ENCODE results near the gene TOR1AIP1.

The TOR1AIP1 gene

DNA sequence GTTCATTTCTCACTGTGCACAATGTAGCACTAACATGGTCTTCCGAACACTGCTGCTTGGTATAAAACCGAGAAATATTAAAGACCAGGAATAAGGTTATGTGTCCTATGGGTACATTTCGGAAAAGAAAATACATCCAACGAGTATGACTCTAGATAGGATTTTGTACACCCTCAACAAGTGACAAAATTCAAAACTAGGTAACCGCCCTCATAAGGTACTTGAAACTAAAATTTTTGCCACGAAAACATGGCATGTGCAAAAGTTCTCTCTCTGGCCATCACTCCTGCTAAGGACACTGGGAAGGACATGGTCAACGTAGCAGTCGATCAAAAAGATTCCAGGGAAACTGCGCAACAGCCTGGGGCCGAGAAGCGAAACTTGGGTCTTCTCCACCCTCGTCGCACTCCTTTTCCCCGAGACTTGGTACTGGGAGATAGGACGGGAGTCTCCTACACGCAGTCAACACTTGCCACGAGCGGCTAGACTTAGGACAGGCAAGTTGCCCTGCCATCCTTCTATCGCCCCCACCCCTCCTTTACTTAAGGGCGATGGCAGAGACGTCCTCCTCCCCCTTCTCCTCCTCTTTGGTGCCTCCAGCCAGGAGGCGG lies 338 bp upstream of the TOR1AIP1 start:
- DNase-seq, result peak in 1 of 14 donors; percentile 65

DNA sequence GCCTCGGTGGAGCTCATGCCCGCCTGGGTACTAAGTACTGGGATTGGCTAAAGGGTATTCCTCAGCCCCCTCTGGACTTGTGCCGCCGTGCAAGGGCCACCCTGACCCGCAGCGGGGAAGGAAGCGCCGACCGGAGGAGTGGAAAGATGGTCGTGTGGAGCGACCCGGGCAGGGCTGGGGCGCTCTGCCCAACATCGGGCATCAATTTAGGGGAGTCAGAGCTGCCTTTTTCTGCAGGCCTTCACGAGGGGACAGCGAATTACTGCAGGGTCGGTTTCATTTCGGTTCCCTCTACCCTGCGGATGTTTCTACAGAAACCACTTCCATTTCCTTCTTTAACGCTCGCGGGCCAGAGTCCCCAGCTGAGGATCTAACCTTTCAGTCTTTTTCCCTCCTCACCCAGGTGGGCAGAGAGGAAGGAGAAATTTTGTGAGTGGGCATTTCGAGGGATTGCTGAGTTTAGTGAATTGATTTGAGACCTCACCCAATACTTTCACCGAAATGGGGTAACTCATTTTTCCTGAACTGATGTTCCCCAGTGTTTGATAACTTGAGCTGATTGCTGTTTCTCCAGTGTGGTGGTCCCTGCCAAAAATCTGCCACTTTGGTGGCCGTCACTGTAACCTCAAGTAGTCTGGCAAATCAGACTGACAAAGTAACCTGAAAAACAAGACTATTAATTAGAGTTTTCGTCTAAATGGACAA lies 1.1 kb downstream of the TOR1AIP1 start:
- no peak for DNase-seq

DNA sequence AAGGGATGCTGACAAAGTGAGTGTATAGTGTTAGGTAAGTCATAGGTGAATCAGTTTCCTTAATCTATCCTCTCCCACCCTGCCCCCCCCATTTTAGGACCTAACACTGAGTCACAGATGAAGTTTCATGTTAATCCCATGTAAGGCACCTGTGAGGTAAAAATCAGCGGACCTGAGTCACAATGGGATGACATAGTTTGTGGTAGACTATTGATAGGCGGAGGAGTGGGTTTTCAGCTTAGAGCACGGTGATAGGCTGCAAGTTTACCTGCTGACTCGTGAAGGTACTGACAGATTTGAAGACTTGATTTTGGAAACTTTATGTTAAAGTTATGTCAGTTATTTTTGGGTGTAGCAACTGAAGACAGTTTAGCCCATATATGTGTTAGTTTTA lies 1.7 kb downstream of the TOR1AIP1 start:
- DNase-seq, result no peak

DNA sequence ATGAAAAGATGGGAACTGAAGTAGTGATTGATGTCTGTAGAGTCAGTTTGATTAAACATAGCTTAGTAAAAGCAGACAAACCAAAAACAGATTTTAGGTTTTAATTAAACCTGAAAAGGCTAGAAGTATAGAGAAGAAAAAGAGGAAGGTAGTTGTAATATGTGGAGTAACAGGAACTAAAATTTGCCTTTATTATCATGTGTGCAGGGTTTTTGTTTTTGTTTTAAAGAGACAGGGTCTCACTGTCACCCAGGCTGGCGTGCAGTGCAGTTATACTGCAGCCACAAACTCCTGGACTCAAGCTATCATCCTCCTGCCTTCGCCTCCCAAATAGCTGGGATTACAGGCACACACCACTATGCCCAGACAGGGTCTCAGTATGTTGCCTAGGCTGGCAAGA lies 6.0 kb downstream of the TOR1AIP1 start:
- DNase-seq, result no peak

DNA sequence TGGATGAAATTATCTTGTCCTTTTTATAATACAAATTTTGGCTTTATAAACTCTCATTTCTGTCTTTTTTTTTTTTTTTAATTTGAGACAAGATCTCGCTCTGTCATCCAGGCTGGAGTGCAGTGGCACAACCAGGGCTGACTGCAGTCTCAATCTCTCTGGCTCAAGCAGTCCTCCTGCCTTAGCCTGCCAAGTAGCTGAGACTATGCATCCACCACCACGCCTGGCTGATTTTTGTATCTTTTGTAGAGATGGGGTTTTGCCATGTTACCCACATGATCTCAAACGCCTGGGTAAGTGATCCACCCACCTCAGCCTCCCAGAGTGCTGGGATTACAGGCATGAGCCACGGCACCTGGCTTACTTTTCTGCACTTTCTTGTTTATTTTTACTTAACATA lies 7.5 kb downstream of the TOR1AIP1 start:
- DNase-seq, result no peak

DNA sequence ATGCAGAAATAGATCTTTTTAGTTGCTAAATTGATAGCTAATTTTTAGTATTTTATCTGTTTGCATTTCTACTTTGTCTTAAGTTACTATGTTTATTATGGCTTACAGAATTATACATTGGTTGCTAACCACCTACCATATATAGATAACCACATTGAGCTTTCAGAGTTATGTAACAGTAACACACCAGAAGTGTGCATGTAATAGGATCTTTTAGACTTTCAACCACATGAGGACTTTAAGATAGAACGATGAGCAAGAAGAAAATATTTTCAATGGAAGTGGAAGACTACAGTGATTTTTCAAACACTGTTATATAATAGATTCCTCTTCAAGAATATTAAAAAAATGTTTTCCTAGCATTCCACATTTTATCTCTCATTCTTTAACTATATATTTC lies 28.8 kb downstream of the TOR1AIP1 start:
- no peak for DNase-seq

DNA sequence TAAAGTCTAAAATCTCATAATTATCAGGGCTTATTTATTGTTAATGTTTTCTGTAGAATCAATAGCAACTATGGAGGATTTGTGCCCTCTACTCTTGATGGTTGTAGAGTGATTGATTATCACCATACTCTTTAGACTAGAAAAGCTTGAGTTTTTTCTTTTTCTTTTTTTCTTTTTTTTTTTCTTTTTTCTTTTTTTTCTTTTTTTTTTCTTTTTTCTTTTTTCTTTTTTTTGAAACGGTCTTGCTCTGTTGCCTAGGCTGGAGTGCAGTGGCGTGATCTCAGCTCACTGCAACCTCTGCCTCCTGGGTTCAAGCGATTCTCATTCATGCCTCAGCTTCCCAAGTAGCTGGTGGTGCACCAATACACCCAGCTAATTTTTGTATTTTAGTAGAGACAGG lies 29.7 kb downstream of the TOR1AIP1 start:
- DNase-seq, result no peak

DNA sequence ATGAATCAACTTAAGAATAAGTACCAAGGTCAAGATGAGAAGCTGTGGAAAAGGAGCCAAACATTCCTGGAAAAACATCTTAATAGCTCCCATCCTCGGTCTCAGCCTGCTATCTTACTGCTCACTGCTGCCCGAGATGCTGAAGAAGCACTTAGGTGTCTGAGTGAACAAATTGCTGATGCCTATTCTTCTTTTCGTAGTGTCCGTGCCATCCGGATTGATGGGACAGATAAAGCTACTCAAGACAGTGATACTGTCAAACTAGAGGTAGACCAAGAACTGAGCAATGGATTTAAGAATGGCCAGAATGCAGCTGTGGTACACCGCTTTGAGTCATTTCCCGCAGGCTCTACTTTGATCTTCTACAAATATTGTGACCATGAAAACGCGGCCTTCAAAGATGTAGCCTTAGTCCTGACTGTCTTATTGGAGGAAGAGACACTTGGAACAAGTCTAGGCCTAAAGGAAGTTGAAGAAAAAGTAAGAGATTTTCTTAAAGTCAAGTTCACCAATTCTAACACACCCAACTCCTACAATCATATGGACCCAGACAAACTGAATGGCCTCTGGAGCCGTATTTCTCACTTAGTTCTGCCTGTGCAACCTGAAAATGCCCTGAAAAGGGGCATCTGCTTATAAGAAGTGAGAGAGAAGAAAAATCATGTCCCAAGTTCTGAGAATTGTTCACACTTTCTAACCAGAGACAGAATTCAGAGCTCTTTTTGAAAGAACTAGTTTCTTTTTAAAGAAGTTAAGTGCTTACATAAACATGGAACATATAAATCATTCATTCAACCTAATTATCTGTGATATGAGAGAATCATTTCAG lies 35.7 kb downstream of the TOR1AIP1 start:
- no peak for DNase-seq

DNA sequence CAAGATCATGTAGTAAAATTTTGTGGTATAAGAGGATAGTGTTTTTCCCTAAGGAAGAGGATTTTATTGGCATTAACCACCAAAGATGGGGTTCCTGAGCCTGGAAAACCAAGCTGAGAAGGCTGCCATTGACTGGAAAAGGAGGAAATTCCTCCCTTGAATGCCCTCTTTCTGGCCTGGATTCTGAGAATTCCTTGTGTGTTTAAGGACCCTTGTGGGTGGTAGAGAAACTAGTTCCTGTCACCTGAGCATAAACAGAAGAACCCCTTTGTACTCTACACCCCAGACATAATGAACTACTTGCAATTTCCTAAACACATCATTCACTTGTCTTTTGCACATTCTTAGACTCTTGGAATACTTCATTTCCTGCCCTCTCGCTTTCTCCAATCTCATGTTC lies 39.4 kb downstream of the TOR1AIP1 start:
- no peak for DNase-seq

DNA sequence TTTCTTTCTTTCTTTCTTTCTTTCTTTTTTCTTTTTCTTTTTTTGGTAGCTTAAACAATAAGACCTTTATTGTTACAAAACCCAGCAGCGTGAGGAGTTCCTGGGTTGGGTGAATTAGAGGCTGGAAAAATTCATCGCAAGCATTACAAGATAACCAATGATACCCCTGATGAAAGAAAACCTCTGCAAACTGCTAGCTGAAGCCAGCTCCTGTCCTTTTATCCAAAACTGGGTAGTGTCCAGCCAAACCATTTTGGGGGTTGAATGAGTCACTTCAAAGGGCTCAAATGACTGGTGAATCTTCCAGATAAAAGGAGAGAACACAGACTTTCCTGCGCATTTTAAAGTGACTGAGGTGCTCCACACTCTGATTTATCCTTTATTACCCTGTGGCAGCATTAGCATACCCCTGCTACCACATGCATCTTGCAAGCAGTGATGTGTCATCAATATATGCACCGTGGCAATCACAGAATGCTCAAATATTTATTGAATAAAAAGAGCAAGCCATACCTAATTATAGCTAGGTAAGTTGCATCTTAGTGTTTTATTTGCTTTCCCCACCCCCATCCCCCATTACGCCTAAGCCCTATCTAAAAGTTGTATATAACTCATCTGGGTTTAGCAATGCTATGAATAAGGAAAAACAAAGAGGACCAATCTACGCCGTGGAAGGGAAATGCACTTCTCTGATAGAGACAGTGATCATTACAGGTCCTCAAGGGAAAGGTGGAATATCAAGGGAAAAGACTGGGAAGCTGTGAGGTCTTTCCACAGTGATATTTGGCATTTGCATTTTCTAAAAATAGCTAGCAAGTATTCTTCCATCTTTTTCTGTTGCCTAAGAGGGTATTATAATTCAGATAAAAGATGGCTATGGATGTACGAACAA lies 40.1 kb downstream of the TOR1AIP1 start:
- DNase-seq, result no peak

DNA sequence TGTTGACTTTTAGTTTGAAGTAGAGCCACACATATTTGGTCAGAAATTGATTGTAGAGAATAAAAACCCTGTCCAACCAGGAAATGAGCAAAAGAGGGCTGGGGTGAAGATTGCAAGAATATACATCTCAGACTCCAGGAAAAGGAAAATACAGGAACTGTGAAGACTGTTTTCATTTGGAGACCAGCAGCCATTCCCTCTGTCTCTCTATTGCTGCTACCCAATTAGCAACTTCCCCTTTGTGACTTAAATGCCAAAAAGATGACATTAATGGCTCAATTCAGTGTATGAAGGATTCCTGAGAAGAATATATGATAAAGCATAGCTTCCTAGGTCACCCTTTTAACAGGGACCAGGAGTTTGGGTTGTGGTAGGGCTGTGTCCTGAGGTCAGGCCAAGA lies 40.9 kb downstream of the TOR1AIP1 start:
- DNase-seq, result no peak

DNA sequence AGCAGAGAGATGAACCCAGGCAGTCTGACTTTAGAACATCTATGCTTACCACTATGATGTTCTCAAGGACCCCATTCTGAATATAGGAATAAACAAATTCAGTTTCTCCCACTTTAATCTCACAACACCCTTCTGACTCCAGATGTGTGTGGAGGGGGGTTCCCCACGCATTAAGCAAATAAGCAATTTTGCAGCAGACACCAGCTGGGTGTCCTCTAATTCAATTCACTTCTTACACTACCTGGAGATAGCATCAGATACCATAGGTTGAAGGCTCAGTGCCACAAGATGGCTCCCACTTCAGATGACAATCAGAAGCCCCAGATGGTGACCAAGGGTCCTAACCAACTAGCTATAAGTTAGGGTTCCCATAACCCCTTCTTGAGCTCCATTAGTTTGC lies 42.2 kb downstream of the TOR1AIP1 start:
- DNase-seq, result no peak

DNA sequence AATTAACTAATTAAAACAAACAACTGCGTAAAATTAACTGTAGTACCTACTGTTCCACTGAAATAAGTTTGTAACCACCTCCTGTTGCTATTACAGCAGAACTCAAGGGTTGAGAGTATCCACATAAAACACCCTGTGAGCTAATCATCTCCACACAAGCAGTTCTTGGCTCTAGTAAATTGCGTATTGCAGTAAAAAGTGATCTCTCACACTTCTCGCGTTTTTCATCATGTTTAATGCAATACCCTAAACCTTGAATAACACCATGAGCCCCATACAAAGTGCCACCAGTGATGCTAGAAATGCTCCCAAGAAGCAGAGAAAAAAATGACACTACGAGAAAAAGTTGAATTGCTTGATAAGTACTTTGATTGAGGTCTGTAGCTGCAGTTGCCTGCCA lies 43.2 kb downstream of the TOR1AIP1 start:
- DNase-seq, result no peak

DNA sequence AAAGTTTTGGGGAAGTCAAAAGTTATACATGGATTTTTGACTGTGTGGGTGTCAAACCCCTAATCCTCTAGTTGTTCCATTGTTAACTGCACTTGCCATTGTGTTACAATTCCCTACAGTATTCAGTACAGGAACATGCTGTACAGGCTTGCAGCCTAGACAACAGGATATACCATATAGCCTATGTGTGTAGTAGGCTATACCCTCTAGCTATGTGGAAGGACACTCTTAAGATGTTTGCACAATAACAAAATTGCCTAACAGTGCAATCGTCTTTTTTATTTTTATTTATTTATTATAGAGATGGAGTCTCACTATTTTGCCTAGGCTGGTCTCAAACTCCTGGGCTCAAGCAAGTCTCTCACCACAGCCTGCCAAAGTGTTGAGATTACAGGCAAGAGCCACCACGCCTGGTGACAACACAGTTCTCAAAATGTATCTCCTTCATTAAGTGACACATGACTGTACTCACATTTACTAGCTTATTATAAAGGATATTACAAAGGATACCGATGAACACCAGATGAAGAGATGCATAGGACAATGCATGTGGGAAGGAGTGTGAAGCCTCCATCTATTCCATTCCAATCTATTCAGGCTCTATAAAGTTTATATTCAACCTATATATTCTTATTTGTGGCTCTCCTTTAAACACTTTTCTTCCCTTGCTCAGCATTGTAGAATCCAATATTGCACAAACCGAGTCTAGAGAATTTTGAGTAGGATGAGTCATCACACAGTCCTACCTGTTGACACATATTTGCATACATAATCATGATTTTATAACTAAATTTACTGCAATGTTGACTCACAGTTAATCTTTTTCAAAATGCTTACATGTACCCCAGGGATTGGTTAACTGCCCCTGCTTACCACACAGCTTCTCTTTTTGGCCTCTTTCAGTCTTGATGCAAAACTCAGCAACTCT lies 44.1 kb downstream of the TOR1AIP1 start:
- no peak for DNase-seq

DNA sequence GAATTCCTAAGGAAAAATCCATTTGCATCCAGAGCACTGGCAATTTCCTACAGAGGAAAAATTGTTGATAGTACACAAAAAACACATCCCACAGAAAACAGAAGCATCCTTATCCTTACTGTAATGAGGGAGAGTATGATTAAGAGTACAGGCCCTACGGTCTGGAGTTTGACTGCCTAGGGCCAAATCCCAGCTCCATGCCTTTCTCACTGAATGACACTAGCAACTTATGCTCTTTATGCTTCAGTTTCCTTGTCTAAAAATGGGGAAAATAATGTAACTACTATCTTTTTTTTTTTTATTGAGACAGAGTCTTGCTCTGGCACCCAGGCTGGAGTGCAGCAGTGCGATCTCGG lies 44.7 kb downstream of the TOR1AIP1 start:
- no peak for DNase-seq

DNA sequence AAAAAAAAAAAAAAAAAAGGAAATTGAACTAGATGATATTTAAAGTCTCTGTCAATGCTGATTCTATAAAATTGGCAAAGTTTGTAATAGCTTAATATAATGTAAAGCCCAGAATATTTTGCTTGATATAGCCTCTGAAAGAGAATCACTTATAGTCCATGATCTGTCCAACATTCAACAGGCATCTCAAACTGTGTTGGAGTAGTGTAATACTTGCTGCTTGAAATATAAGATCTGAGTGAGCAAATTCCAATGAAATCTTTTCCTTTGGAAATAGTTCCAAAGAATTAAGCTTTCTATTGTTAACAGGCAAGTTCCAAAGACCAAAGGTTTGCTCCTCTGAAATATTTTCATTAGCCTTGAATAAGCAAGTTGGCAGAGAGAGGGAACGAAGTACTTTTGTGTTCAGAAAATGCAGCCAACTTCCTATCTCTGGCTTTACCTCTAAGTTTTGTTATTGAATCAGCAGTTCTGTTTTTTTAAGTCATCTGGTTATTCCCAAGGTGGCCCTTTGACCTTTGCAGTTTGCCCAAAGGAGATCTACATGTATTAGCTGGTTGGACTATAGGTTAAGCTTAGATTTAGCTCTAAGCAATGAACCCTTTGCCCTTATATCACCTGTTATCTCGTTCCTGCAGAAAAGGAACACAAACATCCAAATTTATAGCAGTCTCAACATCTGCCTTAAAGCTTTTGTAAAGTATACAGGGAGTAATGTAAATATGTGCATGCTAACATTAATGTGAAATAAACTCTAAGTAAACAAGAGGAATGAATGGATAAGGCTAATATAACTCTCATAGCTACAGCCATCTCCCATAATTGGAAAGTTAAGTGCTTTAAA lies 48.1 kb downstream of the TOR1AIP1 start:
- no peak for DNase-seq

DNA sequence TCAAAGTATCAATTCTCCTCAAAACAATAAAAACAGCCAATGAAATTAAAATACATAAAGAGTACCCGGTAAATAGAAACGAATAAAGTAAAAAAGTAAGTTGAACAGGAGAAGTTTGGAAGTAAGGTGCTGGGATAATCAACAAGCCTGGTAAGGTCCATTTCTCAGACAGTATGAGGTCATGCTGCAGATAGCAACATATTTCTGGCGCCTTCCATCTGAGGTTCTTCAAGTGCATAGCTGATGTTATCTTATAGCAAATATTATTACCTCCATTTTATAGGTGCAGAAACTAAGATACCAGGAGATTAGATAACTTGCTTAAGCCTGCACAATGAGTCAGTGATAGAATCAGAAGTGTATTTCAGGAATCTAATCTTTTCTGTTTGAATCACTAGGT lies 48.8 kb downstream of the TOR1AIP1 start:
- DNase-seq, result no peak

DNA sequence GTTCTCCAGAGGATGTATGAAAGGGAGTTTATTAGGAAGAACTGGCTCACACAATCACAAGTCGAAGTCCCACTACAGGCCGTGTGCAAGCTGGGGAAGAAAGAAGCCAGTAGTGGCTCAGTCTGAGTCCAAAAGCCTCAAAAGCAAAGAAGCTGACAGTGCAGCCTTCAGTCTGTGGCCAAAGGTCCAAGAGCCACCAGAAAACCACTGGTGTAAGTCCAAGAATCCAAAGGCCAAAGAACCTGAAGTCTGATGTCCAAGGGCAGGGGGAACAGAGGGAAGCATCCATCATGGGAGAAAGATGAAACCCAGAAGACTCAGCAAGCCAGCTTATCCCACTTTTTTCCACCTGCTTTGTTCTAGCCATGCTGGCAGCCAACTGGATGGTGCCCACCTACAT lies 51.1 kb downstream of the TOR1AIP1 start:
- DNase-seq, result no peak

DNA sequence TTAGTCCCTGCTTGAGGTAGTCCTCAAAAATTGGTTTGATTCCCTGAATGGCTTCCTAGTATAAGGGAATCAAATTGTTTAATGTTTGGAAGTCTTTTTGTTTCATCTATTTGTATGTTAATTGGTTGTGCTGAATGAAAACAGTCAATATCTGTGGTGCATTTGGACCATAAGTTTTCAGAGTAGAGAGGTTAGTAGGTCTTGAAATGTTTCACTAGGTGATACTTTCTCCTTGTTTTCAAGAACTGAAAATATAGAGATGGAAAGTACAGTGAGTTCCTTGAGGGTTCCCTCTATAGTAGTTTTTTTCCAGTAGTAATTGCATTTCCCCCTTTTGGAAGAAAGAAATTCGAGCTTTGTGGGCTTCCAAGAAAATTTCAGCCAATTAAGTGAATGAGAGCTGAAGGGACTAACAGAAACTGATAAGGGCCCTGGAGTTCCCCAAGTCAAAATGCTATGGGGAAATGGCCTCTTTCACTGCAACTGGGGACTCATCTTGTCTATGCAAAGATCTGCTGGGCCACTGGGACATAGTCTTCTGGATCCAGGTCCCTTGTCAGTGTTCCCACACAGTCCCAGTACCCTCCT lies 53.9 kb downstream of the TOR1AIP1 start:
- no peak for DNase-seq

DNA sequence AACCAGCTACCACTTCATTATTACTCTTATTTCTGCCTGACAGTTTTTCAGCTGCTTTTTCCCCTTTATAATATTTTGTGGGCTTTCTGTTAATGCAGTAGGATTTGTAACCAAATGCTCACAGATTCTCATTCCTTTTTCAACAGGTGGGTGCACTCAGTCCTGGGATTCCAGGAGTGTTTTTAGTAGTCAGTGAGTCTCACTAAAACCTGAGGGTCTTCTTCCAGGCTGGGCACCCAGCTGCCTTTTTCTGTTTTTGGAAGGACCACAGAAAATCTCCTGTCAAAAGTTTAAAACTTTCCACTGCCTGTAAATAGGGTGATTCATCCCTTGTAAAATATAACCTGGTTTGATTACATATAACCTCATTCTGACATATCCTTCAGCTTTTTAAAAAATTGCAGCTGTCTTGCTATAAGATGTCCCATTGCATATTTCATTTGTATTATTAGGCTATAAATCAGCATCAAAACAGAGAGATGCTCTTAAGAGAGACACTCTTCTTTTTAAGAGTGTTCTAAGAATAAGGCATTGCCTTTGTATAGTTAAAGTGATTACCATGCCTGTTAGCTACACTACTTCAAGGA lies 55.7 kb downstream of the TOR1AIP1 start:
- DNase-seq, result no peak
